GM23338 (cell line): ENCODE data around the gene TAGLN. TPM values are rescaled to one million over a fixed set of nuclear protein-coding genes. Genes with fewer than 3 reads are reported as not detected.

Experiments used
- ATAC-seq: fragments of 200-7000 bp; cut with Tn5 transposase; 3 replicates; pipeline ENCODE4 v1.9.1; 2020
- DNase-seq: peaks from one replicate; pipeline ENCODE4 v3.0.0-alpha.2; 2015; ENCODE audit warnings: low spot score
- H2AFZ ChIP-seq: fragments of 200-600 bp; sonication (generic); 2 replicates; pipeline ENCODE4 v1.8.0; 2016; ENCODE audit warnings: antibody characterized with exemption, mild to moderate bottlenecking, moderate library complexity
- H3F3A ChIP-seq: fragments of 200-600 bp; sonication (generic); replicated peaks from 2 replicates; pipeline ENCODE4 v1.8.0; 2017; ENCODE audit warnings: antibody characterized with exemption, mixed run types, low read depth
- H3K27ac ChIP-seq: fragments of 200-600 bp; sonication (generic); 2 replicates; pipeline ENCODE4 v1.6.1; 2016; ENCODE audit warnings: low read depth
- H3K27me3 ChIP-seq: fragments of 200-600 bp; sonication (generic); 2 replicates; pipeline ENCODE4 v1.8.0; 2016; ENCODE audit warnings: mild to moderate bottlenecking, mixed run types, moderate library complexity; ENCODE audit not compliant: insufficient read depth
- H3K36me3 ChIP-seq: fragments of 200-600 bp; sonication (generic); 2 replicates; pipeline ENCODE4 v1.8.0; 2016; ENCODE audit warnings: mild to moderate bottlenecking; ENCODE audit not compliant: insufficient read depth
- H3K4me1 ChIP-seq: fragments of 200-600 bp; sonication (generic); 2 replicates; pipeline ENCODE4 v1.8.0; 2016; ENCODE audit warnings: mild to moderate bottlenecking, moderate library complexity; ENCODE audit not compliant: insufficient read depth
- H3K4me2 ChIP-seq: fragments of 200-600 bp; sonication (generic); 2 replicates; pipeline ENCODE4 v1.7.1; 2017; ENCODE audit warnings: mixed run types
- H3K4me3 ChIP-seq: fragments of 200-600 bp; sonication (generic); 2 replicates; pipeline ENCODE4 v1.6.1; 2016; ENCODE audit warnings: mixed run types
- H3K79me2 ChIP-seq: fragments of 200-600 bp; sonication (generic); replicated peaks from 2 replicates; pipeline ENCODE4 v1.8.0; 2017; ENCODE audit warnings: mild to moderate bottlenecking; ENCODE audit not compliant: insufficient read depth
- H3K9me2 ChIP-seq: fragments of 200-600 bp; sonication (generic); 2 replicates; pipeline ENCODE4 v1.8.0; 2017; ENCODE audit not compliant: insufficient read depth
- H4K20me1 ChIP-seq: fragments of 200-600 bp; sonication (generic); replicated peaks from 2 replicates; pipeline ENCODE4 v1.8.0; 2017; ENCODE audit warnings: mild to moderate bottlenecking; ENCODE audit not compliant: insufficient read depth
- H3K27ac Mint-ChIP-seq: 2 replicates; pipeline ENCODE4 v1.8.0; 2020; ENCODE audit warnings: inconsistent platforms, mild to moderate bottlenecking, moderate library complexity, mixed read lengths
- H3K27me3 Mint-ChIP-seq: 3 replicates; pipeline ENCODE4 v1.8.0; 2022; ENCODE audit warnings: low read depth, mild to moderate bottlenecking, moderate library complexity, mixed read lengths, inconsistent platforms; ENCODE audit not compliant: insufficient read depth, poor library complexity
- H3K36me3 Mint-ChIP-seq: 3 replicates; pipeline ENCODE4 v1.8.0; 2021; ENCODE audit warnings: low read depth, mild to moderate bottlenecking, inconsistent platforms, moderate library complexity, mixed read lengths
- H3K4me1 Mint-ChIP-seq: 3 replicates; pipeline ENCODE4 v1.8.0; 2020; ENCODE audit warnings: mild to moderate bottlenecking, inconsistent platforms, mixed read lengths
- H3K4me3 Mint-ChIP-seq: 3 replicates; pipeline ENCODE4 v1.8.0; 2021; ENCODE audit warnings: moderate library complexity, mild to moderate bottlenecking, inconsistent platforms, mixed read lengths
- H3K9me3 Mint-ChIP-seq: 3 replicates; pipeline ENCODE4 v1.8.0; 2020; ENCODE audit warnings: moderate library complexity, mild to moderate bottlenecking, inconsistent platforms, mixed read lengths
- CREB1 ChIP-seq: fragments of 250-450 bp; sonication (Bioruptor Pico); IDR thresholded peaks from 2 replicates; pipeline ENCODE4 v1.5.0; 2020; ENCODE audit warnings: low read depth, mild to moderate bottlenecking, moderate library complexity
- CTCF ChIP-seq, 2 experiments: fragments of 200-600 bp in 1 of 2; sonication (generic) in 1 of 2; conservative IDR thresholded peaks; 2 replicates each; pipeline versions ENCODE4 v1.5.1 to v1.6.1; 2016 to 2017; ENCODE audit warnings: antibody characterized with exemption in 2 of 2, low read depth in 2 of 2, mild to moderate bottlenecking in 2 of 2, moderate library complexity in 1 of 2
- ETS1 ChIP-seq: IDR thresholded peaks from 2 replicates; pipeline ENCODE4 v1.6.1; 2016; ENCODE audit warnings: antibody characterized with exemption
- EZH2 ChIP-seq: fragments of 200-600 bp; sonication (generic); IDR thresholded peaks from one replicate; pipeline ENCODE4 v1.8.0; 2017; ENCODE audit warnings: antibody characterized with exemption, mild to moderate bottlenecking, low read depth; ENCODE audit not compliant: unreplicated experiment
- EZH2phosphoT487 ChIP-seq: fragments of 200-600 bp; sonication (generic); IDR thresholded peaks from one replicate; pipeline ENCODE4 v1.8.1; 2018; ENCODE audit warnings: antibody characterized with exemption; ENCODE audit not compliant: unreplicated experiment
- JUNB ChIP-seq: IDR thresholded peaks from one replicate; pipeline ENCODE4 v1.6.1; 2016; ENCODE audit warnings: antibody characterized with exemption; ENCODE audit not compliant: unreplicated experiment
- NANOG ChIP-seq: IDR thresholded peaks from 2 replicates; pipeline ENCODE4 v1.6.1; 2016; ENCODE audit warnings: antibody characterized with exemption, borderline replicate concordance
- POLR2AphosphoS5 ChIP-seq: IDR thresholded peaks from 2 replicates; pipeline ENCODE4 v1.6.1; 2016; ENCODE audit warnings: antibody characterized with exemption, low read depth
- REST ChIP-seq: IDR thresholded peaks from one replicate; pipeline ENCODE4 v1.6.1; 2018; ENCODE audit warnings: antibody characterized with exemption; ENCODE audit not compliant: unreplicated experiment
- STAT1 ChIP-seq: IDR thresholded peaks from one replicate; pipeline ENCODE4 v1.6.1; 2016; ENCODE audit warnings: antibody characterized with exemption; ENCODE audit not compliant: unreplicated experiment
- ZNF331 ChIP-seq: fragments of 250-450 bp; sonication (Bioruptor Pico); IDR thresholded peaks from 2 replicates; pipeline ENCODE4 v1.5.0; 2020; ENCODE audit warnings: low read depth, mild to moderate bottlenecking, moderate library complexity
- ZNF462 ChIP-seq: fragments of 250-450 bp; sonication (Bioruptor Pico); IDR thresholded peaks from 2 replicates; pipeline ENCODE4 v1.5.0; 2020; ENCODE audit warnings: mild to moderate bottlenecking, moderate library complexity
- polyA plus RNA-seq: library from polyadenylated mRNA; unstranded; fragments of >200 nt; fragmentation: Nextera tagmentation; extraction: Ambion mirVana; gene quantifications from 2 replicates; pipeline ENCODE4 v1.2.1, GENCODE V29; 2016
- total RNA-seq: library from RNA; depleted of rRNA; stranded (reverse); fragments of >200 nt; shearing (Covaris generic); gene quantifications from 2 replicates; pipeline ENCODE4 v1.2.3, GENCODE V29; 2014

TAGLN gene
- total and polyA plus RNA-seq, 2 experiments from 2014 or later, result 86.8 to 130 TPM

- peaks cover 7% of the 10 kb centered on the region for H3K4me1 ChIP-seq
- DNase-seq (no peak), ATAC-seq (no peak)
- H3K9me3 Mint-ChIP-seq, result no peaks in the 10 kb centered on the region
- peaks cover 7% of the 10 kb centered on the region; the same call in 1 of the 2 replicates for H3F3A ChIP-seq
- TF ChIP-seq CTCF (conservative IDR thresholded peaks at IDR 0.05; ENCODE audit: low read depth in 2 of 2) (no peak), NANOG (no peak), EZH2 (no peak), CREB1 (no peak), JUNB (no peak), REST (no peak), ETS1 (no peak), POLR2AphosphoS5 (no peak), ZNF462 (CRISPR knock-in tag) (no peak), ZNF331 (CRISPR knock-in tag) (no peak), EZH2phosphoT487 (no peak), STAT1 (no peak)
- no peaks in the 10 kb centered on the region for H3K9me2 ChIP-seq
- H3K4me2 ChIP-seq, result no peak overlapping the region
- peaks cover 12% of the 10 kb centered on the region for H3K4me1 Mint-ChIP-seq
- H3K36me3 Mint-ChIP-seq, result peaks cover 20% of the 10 kb centered on the region
- H2AFZ ChIP-seq, result no peak overlapping the region
- peaks cover 17% of the 10 kb centered on the region for H3K27me3 Mint-ChIP-seq
- peaks cover 21% of the 10 kb centered on the region for H3K79me2 ChIP-seq
- H3K27ac Mint-ChIP-seq, result no peak overlapping the region
- peaks cover 7% of the 10 kb centered on the region; the same call in 1 of the 2 replicates for H4K20me1 ChIP-seq
- H3K4me3 Mint-ChIP-seq, result no peak overlapping the region
- no peaks in the 10 kb centered on the region for H3K27me3 ChIP-seq
- H3K27ac ChIP-seq, result no peak overlapping the region
- no peak overlapping the region for H3K4me3 ChIP-seq
- no peaks in the 10 kb centered on the region for H3K36me3 ChIP-seq
Measured at GRCh38 chr11:117228091-117228490, 28.9 kb downstream of the TAGLN start.
